Forelimb muscle (tissue), 1 donor: Measurements from ENCODE around the gene HEPH. TPM values are rescaled to one million over a fixed set of nuclear protein-coding genes. Genes with fewer than 3 reads are reported as not detected.
"Not testable (repeated sequence)": the region's sequence is repeated elsewhere in the genome, so short reads cannot be mapped to it uniquely, and the experiment has no call there.

Experiments used
- DNase-seq: peaks from one replicate; pipeline ENCODE4 v3.0.0-alpha.2; 2013; ENCODE audit warnings: low read depth
- polyA plus RNA-seq: library from polyadenylated mRNA; unstranded; fragments of 120-200 nt; gene quantifications from one replicate; pipeline ENCODE4 v1.2.1, GENCODE V29; 2013; ENCODE audit not compliant: insufficient read length

The HEPH gene, protein sequence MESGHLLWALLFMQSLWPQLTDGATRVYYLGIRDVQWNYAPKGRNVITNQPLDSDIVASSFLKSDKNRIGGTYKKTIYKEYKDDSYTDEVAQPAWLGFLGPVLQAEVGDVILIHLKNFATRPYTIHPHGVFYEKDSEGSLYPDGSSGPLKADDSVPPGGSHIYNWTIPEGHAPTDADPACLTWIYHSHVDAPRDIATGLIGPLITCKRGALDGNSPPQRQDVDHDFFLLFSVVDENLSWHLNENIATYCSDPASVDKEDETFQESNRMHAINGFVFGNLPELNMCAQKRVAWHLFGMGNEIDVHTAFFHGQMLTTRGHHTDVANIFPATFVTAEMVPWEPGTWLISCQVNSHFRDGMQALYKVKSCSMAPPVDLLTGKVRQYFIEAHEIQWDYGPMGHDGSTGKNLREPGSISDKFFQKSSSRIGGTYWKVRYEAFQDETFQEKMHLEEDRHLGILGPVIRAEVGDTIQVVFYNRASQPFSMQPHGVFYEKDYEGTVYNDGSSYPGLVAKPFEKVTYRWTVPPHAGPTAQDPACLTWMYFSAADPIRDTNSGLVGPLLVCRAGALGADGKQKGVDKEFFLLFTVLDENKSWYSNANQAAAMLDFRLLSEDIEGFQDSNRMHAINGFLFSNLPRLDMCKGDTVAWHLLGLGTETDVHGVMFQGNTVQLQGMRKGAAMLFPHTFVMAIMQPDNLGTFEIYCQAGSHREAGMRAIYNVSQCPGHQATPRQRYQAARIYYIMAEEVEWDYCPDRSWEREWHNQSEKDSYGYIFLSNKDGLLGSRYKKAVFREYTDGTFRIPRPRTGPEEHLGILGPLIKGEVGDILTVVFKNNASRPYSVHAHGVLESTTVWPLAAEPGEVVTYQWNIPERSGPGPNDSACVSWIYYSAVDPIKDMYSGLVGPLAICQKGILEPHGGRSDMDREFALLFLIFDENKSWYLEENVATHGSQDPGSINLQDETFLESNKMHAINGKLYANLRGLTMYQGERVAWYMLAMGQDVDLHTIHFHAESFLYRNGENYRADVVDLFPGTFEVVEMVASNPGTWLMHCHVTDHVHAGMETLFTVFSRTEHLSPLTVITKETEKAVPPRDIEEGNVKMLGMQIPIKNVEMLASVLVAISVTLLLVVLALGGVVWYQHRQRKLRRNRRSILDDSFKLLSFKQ
- polyA plus RNA-seq = 3.8 TPM

DNA sequence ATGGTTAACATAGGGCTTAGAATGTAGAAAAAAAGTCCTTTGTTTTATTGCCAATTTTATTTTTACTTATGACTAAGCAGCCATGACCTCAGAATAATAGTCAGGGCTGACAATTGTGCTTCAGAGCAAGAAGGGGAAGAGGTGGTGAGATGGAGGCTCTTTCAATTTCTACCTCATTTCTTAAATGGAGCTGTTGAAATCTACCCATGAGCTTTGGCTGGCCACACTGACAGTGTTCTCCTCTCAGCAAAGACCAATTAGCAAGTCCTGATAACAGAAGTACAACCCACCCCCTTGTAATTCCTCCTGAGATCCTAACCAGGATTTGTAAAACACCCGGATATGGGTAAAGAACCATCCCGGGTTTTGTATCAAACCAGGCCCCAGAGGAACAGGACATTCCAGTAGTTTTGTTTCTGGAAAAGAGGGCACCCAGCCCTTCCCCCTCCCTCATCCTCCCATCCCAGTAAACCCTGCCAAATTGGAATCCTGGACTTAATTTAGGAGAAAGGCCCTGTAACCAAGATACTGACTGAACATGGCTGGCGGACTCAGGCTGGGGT is at the start of gene HEPH:
TSS of gene HEPH (plus strand) at position 399 of the 563 bp plus-strand sequence. CDS start 6,324 bp downstream, outside the sequence.
- DNase-seq = no peak

DNA sequence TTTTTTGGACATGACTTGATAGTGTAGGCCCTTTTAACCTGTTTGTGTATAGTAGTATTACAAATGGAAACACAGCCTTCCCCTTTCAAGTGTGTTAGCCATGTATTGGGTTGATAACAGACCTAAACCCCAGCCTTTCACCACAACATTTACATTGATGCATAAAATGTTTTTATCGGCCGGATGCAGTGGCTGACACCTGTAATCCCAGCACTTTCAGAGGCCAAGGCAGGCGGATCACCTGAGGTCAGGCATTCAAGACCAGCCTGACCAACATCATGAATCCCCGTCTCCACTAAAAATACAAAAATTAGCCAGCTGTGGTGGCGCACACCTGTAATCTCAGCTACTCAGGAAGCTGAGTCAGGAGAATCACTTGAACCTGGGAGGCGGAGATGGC is 45.3 kb upstream of the HEPH start:
- DNase-seq = not testable (repeated sequence)

DNA sequence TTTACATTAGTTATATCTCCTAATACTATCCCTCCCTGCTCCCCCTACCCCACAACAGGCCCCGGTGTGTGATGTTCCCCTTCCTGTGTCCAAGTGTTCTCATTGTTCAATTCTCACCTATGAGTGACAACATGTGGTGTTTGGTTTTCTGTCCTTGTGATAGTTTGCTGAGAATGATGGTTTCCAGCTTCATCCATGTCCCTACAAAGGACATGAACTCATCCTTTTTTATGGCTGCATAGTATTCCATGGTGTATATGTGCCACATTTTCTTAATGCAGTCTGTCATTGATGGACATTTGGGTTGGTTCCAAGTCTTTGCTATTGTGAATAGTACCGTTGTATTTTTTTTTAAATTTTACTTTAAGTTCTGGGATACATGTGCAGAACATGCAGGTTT is 42.7 kb upstream of the HEPH start:
- not testable (repeated sequence) for DNase-seq

DNA sequence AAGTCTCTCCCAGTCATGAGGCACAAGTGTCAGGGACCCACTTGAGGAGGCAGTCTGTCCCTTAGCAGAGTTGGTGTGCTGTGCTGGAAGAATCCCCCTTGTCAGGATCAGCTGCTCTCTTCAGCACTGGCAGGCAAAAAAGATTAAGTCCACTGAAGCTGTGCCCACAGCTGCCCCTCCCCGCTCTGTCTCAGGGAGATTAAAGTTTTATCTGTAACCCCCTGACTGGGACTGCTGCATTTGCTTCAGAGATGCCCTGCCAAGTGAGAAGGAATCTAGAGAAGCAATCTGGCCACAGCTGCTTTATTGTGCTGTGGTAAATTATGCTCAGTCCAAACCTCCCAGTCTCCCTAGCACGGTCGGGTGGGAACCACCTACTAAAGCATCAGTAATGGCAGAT is 37.4 kb upstream of the HEPH start:
- no peak for DNase-seq

DNA sequence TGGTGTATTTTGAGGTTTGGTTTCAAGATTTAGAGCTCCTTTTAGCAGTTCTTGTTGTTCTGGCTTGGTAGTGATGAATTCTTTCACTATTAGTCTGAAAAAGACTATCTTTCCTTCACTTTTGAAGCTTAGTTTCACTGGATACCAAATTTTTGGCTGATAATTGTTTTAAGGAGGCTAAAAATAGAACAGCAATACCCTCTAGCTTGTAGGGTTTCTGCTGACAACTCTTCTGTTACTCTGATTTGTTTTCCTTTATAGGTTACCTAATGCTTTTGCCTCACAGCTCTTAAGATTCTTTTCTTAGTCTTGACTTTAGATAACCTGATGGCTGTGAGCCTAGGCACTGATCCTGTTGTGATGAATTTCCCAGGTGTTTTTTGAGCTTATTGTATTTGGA is 33.6 kb upstream of the HEPH start:
- no peak for DNase-seq

DNA sequence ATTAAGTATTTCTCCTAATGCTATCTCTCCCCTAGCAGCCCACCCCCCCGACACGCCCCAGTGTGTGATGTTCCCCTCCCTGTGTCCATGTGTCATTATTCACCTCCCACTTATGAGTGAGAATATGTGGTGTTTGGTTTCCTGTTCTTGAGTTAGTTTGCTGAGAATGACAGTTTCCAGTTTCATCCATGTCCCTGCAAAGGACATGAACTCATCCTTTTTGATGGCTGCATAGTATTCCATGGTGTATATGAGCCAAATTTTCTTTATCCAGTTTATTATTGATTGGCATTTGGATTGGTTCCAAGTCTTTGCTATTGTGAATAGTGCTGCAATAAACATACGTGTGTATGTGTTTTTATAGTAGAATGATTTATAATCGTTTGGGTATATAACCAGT is 28.8 kb upstream of the HEPH start:
- not testable (repeated sequence) for DNase-seq

DNA sequence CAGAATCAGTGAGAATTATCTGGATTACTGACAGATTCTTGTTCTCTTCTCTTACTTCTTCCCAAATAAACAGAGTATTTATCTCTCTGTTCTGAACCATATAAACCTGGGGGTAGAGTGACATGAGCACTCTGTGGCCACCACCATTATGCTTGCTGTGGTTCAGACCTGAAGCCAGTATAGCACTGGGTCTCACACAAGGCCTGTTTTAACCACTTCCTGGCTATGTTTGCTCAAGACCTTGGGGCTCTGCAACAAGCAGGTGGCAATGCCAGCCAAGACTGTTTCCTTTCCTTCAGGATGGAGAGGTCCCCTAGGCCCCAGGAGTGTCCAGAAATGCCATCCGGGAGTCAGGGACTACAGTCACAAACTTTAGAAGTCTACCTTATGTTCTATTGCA is 21.7 kb upstream of the HEPH start:
- DNase-seq = no peak

DNA sequence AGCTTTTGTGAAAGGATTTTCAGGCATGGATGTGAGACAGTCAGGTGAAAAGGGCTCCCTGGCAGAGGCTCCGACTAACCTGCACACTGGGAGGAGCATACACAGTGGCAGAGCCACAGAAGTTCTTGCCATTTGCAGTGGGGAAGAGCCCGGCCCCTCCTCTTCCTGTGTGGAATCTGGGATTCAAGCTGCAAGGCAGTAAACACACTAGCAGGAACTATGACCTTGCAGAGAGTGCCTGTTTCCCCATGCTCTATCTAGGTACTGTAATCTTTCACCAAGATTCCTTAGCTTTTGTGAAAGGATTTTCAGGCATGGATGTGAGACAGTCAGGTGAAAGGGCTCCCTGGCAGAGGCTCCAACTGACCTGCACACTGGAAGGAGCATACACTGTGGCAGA is 19.8 kb upstream of the HEPH start:
- DNase-seq = no peak

DNA sequence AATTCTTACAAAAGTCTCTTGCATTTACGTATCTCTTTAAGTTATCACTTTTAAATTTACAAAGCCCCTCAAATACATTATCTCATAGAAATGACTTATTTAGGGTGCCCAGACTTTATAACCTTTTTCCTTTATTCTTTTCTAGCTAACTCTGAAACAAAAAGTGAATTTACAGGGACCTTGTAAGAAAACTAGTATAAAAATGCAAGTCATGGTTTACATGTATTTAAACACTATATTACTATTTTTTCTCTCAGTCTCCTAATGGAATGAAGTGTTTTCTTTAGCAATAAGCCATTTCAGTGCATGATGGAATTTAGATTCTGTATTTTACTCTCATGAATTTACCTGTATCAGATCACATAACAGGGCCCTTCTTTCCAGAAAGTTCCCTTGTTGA is 14.5 kb upstream of the HEPH start:
- no peak for DNase-seq

DNA sequence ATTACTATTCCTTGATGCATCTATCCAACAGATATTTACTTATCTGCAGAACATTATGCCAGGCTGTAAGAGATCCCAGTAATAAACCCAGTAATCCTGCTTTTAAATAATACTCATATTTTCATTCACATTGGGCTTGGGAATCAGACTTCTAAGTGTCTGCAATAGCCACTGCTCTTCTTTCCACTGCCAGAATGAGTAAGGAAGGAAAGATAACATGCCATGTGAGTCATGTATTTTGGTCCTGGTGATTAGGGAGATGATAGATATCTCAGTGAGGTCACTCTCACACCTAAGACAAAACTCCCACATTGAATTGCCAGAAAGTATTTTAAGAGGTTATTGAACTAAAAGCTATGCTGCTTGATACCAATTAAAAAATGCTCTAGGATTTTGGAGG is 13.9 kb upstream of the HEPH start:
- no peak for DNase-seq

DNA sequence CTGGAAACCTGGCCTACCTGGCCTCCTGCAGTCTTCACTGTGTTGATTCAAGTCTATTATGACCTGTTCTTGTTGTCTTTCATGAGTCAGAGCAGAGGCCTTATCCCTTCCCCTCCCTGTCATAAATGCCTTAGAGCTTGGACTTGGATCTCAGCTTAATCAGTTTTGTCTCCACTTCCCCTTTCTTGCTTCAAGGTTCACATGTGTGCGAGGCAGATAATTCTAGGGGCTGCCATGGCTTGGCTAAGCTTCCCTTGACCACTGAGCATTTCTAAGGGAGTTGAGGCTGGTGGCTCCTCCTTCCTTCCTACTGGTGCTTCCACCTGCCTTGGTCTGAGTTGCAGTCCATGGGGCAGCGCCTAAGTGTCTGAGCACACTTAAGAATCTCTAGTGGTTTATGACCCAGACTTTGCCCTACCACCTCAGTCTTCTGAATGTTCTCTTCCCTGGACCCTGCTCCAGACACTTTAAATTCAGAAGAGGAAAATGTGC is 1.7 kb upstream of the HEPH start:
- no peak for DNase-seq

DNA sequence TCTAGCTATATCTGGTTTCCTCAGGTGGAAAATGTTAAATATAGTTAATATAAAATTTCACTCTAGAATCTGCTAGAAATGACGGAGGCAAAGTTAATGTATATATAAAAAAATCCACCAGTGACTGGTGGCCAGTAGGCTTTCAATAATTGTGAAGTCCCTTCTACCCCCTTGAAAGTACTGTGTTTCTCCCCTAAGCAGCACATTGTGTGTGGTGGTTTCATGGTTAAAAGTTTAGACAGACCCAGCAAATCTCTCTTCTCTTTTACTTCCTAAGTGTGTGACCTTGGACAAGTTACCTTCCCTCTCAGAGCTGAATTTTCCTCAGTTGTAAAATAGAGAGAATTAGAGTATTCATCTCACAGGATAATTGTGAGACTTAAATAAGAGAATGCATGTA is 600 bp upstream of the HEPH start:
- DNase-seq = no peak

DNA sequence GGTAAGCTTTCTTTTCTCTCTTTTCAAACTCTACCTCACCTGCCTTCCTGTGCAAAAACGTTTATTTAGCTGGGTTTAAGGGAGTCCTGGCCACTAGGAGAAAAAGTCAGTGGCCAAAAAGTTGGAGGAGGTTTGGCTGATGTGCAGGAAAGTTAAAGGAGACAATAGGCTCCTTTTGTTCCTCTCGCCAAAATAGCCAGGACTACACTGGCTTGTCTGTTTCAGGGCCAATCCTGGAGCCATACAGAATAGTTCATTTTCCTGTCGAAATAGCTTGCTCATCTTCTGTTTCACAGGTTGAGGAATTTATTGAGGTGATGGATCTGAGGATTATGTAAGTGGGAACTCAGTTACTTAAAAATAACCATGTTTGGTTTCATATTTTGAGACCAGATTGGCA is 423 bp downstream of the HEPH start:
- DNase-seq = no peak

DNA sequence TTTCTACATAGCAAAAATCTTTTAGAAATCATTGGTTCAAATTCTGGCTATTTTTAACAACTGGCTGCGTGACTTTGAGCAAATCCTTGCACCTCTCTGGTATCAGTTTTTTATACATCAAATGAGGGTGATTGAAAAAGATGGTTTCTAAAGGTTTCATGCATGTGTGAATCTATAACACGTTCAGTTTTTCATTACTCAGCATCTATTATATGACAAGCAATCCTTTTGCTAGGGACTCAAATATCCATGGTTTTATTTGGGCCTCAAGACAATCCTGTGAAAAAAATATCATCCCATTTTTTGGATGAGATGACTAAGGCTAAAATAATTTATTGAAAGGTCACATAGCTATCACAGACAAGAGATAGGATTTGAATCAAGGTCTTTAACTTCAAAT is 884 bp downstream of the HEPH start:
- no peak for DNase-seq

DNA sequence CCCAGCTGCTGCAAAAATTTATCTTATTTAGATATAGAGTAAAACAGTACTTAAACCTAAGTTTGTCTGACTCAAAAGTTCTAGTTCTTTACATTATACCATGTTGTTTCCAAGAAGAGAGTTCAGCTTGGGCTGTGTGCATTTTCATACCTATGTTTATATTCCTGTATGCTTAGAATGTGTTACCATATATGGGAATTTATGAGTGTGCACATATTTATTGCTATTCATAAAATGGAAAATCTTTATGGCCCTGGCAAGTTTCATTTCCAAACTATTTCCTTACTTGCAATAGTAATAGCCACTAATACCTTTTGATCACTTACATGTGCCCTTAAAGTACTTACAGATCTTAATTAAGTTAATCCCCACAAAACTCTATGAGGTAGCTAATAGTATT is 2.6 kb downstream of the HEPH start:
- DNase-seq = no peak

DNA sequence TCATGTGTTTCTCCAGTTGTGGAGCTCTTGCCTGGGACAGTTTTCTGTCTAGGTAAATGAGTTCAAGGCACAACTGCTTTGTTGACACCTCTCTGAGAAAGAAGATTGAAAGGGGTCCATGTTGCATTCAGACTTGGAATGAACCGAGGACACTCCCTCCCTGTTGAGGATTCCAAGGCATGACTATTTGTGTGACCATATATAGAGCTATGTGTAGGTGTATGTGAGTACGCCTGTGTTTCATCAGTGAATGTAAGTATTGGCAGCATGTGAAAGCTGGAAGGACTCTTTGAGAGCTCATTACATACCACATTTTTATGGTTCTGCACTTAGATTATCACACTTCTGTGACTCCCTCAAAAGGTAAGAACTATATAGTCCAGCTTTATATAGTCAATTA is 3.4 kb downstream of the HEPH start:
- DNase-seq = no peak

DNA sequence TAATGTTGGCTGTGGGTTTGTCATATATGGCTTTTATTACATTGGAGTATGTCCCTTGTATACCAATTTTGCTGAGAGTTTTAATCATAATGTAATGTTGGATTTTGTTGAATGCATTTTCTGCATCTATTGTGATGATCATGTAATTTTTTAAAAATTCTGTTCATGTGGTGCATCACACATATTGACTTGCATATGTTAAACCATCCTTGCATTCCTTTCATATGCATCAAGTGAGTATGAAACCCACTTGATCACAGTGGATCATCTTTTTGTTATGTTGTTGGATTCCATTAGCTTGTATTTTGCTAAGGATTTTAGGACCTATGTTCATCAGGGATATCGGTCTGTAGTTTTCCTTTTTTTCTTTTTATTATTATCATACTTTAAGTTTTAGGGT is 12.1 kb downstream of the HEPH start:
- DNase-seq = no peak

DNA sequence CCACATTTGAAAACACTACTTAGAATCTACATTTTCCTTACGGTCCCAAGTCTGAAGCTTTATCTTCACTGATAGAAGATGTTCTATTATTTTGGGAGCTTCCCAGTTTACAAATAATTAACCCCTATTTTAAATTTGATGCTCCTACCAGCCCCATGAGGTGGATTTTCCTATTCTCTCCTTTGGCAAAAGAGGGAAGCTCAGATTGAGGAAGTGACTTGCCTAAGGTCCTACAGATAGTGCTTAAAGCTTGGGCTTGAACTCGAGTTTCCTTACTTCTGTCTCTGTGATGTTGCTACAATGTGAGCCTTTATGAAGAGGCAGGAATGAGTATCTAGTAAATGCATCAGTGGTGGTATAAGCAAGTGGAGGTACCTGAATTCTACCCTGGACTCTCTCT is 27.5 kb downstream of the HEPH start:
- DNase-seq = no peak

DNA sequence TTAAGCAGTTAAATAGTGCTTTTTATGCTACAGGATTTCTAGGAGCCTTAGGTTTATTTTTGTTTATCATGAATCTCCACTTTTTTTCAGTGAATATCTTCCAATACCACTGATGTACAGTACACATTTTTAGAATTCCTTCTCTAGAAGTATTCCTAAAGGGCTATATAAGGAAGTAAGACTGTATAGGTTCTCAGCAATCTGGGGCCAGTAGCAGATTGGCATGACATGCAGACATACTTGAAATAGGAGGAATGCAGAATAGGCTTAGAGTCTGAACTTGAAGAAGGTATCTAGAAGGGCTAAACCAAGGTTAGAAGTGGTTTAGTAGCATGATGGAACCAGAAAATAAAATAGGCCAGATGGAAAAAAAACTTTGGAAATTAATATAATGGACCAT is 29.8 kb downstream of the HEPH start:
- DNase-seq = no peak

DNA sequence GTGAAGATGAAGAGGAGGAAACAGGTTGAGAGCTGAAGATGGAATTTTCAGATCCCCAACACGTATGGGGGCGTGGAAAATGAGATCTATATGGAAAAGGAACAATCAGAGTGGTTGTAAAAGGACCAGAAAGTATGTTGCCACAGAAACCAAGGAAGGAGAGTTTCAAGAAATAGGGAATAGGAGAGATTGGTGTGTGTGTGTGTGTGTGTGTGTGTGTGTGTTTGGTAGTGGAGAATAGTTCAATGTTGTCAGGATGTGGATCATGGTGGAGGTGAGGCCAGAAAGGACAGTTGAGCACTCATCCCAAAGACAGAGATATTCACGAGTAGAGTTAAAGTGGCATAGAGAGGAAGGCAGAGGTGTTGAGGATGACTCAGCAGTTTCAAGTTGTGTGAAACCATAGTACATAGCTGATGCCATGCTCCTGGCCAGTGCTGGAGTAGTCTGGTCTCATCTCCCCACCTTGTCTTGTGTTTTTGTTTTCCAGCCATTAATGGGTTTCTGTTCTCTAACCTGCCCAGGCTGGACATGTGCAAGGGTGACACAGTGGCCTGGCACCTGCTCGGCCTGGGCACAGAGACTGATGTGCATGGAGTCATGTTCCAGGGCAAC is 36.1 kb downstream of the HEPH start:
- DNase-seq = no peak
